Skeletal muscle satellite cell (primary cell): ENCODE measurements around the gene DISC1.
"Not testable (repeated sequence)": the region's sequence is repeated elsewhere in the genome, so short reads cannot be mapped to it uniquely, and the experiment has no call there.

Experiments used
- H3K27me3 ChIP-seq: 2 replicates; pipeline ENCODE4 v1.7.0; 2013; ENCODE audit warnings: low read length; ENCODE audit not compliant: control insufficient read depth, insufficient read depth
- H3K36me3 ChIP-seq: 2 replicates; pipeline ENCODE4 v1.7.0; 2013; ENCODE audit warnings: mild to moderate bottlenecking, control low read depth, low read length; ENCODE audit not compliant: insufficient read depth
- H3K4me1 ChIP-seq: 2 replicates; pipeline ENCODE4 v1.7.0; 2013; ENCODE audit warnings: low read length; ENCODE audit not compliant: control insufficient read depth, insufficient read depth
- H3K4me2 ChIP-seq: 2 replicates; pipeline ENCODE4 v1.7.0; 2013; ENCODE audit warnings: mild to moderate bottlenecking, low read length
- H3K4me3 ChIP-seq: 2 replicates; pipeline ENCODE4 v1.7.0; 2013; ENCODE audit warnings: low read length
- H3K9ac ChIP-seq: 2 replicates; pipeline ENCODE4 v1.7.0; 2013; ENCODE audit warnings: mild to moderate bottlenecking, low read depth, low read length, moderate library complexity
- H3K9me3 ChIP-seq: replicated peaks from 2 replicates; pipeline ENCODE4 v1.7.0; 2013; ENCODE audit warnings: mild to moderate bottlenecking, control low read depth, low read length

The DISC1 gene

DNA sequence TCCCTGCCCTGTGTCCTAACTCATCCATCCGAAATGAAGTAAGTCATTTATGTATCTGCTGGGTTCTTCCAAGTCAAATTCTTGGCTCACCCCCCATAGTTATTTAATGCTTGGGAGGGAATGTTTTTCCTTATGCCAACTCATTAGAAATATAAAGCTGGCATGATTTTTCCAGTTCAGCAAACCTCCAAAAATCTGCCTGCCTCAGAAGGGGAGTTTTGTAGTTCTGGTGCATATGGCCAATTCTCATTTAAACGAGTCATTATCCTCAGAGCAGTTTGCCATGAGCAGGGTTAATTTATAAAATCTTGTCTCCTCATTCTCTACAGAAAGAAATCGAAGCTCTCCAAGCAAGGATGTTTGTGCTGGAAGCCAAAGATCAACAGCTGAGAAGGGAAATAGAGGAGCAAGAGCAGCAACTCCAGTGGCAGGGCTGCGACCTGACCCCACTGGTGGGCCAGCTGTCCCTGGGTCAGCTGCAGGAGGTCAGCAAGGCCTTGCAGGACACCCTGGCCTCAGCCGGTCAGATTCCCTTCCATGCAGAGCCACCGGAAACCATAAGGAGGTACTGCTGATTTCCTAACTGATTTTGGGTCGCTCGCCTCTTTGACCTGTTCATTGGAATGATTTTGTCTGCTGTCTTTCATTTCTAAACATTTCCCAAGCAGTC, 144.1 kb downstream of the DISC1 start:
- Histone ChIP-seq H3K4me3 (no peak overlapping the region), H3K36me3 (peaks cover 5% of the 10 kb centered on the region), H3K9me3 (no peaks in the 10 kb centered on the region), H3K9ac (no peak overlapping the region), H3K4me1 (peaks cover under 1% of the 10 kb centered on the region), H3K27me3 (no peaks in the 10 kb centered on the region), H3K4me2 (no peak overlapping the region)

- H3K36me3 ChIP-seq, result peaks cover 5% of the 10 kb centered on the region
- peaks cover 16% of the 10 kb centered on the region for H3K4me1 ChIP-seq
- H3K9me3 ChIP-seq, result no peaks in the 10 kb centered on the region
- H3K4me2 ChIP-seq, result no peak overlapping the region
- H3K9ac ChIP-seq, result no peak overlapping the region
- no peaks in the 10 kb centered on the region for H3K27me3 ChIP-seq
- no peak overlapping the region for H3K4me3 ChIP-seq
Observed at GRCh38 chr1:231774719-231775335, 148.2 kb downstream of the DISC1 start.

DNA sequence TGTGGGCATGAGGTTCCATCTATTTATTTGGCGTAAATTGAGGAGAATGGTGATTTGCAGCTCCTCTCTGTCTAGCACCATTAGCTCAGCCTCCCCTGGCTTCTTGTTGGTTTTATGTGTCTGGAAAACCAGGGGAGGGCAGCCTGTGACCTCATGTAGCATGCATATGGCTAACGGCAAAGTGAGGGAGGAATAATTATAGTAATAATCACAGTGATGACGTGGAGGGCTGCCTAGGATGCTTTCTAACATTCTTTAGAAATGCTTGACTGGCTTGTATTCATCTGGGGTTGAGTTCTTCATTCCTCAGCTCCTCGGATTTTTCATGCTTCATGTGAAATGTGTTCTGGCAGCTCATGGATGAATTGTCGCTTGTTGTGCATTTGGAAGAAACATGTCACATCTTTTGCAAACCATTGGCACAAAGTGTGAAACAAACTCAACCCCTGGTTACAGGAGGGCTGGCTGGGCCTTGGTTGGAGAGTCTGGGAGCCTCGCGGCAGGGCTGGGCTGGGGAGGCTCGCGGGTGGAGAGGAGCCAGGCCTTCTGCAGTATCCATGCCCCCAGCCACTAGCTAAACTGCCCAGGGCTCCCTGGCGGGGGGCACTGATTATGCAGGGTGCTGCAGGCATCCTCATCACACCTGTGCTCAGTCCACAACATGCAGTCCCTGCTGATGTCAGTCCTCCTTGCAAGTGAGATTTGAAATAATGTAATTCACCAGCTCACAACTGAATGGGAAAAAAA, 149.6 kb downstream of the DISC1 start:
- H3K4me2 ChIP-seq, result no peak overlapping the region
- H3K27me3 ChIP-seq, result no peaks in the 10 kb centered on the region
- H3K4me1 ChIP-seq, result peaks cover 16% of the 10 kb centered on the region
- H3K9me3 ChIP-seq, result no peaks in the 10 kb centered on the region
- H3K36me3 ChIP-seq, result peaks cover 5% of the 10 kb centered on the region
- H3K9ac ChIP-seq, result no peak overlapping the region
- H3K4me3 ChIP-seq, result no peak overlapping the region

DNA sequence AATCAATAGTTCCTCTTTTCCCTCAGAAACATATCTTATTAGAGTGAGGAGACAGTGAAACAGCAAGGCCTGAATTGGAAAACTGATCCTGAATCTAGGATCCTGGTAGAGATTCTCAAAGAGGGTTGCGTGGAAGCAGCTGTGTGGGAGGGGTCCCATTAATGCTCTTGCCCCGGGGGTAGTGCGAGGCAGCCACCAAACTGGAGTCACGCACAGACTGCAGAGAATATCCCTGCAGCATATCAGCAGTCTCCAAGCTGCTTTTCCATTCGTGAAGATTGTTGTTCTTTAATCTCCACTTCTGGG, 150.1 kb downstream of the DISC1 start:
- H3K4me1 ChIP-seq, result peaks cover 17% of the 10 kb centered on the region

DNA sequence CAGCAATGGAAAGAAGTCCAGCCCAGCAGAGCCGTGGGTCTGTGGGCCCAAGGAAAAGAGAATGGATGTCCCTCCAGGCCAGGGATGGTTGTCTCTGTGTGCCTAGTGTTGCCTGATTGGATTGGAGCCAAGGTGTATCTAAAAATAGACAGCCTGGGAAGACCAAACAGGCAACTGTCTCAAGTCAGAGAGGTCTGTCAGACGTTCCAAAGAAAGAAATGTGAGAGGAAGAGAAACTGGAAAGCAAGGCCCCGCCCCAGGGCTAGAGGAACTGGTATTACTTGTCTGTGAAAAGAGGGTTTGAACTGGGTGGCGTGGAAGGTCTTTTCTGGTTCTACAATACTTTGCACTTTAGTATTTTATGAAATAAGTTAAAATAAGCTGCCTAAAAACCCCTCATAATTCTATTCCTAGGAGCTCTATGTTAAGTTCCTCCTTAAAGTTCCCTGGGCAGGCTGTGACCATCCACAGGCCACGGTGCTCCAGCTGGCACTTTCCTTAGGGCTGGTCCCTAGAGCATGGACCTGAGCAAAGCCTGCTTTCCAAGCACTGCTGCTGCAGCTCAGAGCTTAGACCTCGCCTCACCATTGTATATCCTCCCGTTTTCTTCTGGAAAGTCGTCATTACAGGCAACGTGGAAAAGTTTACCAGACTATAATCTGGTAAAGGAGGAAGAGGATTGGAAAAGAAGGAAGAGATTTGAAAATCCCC, 151.6 kb downstream of the DISC1 start:
- H3K36me3 ChIP-seq, result peaks cover 5% of the 10 kb centered on the region
- H3K4me3 ChIP-seq, result no peak overlapping the region
- H3K4me2 ChIP-seq, result no peak overlapping the region
- H3K27me3 ChIP-seq, result no peaks in the 10 kb centered on the region
- no peak overlapping the region for H3K9ac ChIP-seq
- H3K4me1 ChIP-seq, result peaks cover 24% of the 10 kb centered on the region
- H3K9me3 ChIP-seq, result no peaks in the 10 kb centered on the region

More for the DNA sequence above, 150.1 kb downstream of the DISC1 start:
- no peaks in the 10 kb centered on the region for H3K9me3 ChIP-seq
- peaks cover 5% of the 10 kb centered on the region for H3K36me3 ChIP-seq
- no peak overlapping the region for H3K4me3 ChIP-seq
- no peak overlapping the region for H3K4me2 ChIP-seq
- no peak overlapping the region for H3K9ac ChIP-seq
- no peaks in the 10 kb centered on the region for H3K27me3 ChIP-seq

DNA sequence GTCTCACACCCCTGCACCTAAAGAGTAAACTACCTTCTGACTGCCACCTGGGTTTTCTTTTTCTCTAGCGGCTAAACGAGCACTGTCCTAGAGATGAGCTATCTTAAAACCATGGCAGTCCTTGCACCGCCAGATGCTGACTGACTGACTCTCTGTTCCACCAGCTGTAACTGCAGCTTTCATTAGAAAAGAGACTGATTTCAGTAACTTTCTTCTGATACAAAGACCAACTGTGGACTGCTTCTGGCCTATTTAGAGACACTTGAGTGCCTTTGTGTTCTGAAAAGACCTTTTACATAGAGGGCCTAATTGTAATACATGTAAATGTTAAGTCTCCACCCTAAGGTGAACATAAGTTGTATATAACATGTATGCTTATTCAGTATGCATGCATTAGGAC, 152.5 kb downstream of the DISC1 start:
- Histone ChIP-seq H3K9me3 (no peaks in the 10 kb centered on the region), H3K4me3 (no peak overlapping the region), H3K4me2 (no peak overlapping the region), H3K4me1 (peaks cover 24% of the 10 kb centered on the region), H3K36me3 (peaks cover 5% of the 10 kb centered on the region), H3K27me3 (no peaks in the 10 kb centered on the region), H3K9ac (no peak overlapping the region)

- Histone ChIP-seq H3K4me3 (no peak overlapping the region), H3K4me1 (peaks cover 17% of the 10 kb centered on the region), H3K27me3 (no peaks in the 10 kb centered on the region), H3K4me2 (no peak overlapping the region), H3K36me3 (no peaks in the 10 kb centered on the region), H3K9ac (no peak overlapping the region), H3K9me3 (no peaks in the 10 kb centered on the region)
Observed at GRCh38 chr1:231781892-231782291, 155.3 kb downstream of the DISC1 start.

DNA sequence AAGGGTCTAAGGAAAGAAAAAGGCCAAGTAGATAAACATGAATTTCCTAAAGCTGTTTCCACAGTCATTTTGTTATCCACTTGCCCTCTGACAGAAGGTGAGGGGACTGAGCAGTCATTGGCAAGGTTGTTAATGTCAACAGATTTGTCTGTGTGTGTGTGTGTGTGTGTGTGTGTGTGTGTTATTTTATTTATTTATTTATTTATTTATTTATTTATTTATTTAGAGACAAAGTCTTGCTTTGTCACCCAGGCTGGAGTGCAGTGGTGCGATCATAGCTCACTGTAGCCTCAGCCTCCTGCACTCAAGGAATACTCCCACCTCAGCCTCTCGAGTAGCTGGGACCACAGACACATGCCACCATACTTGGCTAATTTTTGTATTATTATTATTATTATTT, 158.5 kb downstream of the DISC1 start:
- peaks cover 11% of the 10 kb centered on the region for H3K4me1 ChIP-seq
- not testable (repeated sequence) for H3K9me3 ChIP-seq, H3K36me3 ChIP-seq

DNA sequence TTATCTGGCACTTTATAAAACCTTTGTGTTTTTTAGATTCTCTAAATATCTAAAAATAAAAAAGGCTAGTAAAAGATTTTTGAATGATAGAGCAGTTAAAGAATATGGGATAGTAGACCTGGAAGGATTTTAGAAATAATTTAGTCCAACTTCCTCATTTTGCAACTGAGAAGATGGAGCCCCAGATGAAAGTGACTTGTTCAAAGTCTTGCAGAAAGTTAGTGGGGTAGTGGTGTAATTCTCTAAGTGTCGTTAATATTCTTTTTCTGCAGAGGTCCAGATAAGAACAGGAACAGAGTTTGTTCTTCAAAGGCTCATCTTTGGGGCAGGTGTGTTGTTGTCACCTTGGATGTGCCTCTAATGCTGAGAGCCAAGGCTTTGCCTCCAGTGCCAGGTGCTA, 159.5 kb downstream of the DISC1 start:
- H3K36me3 ChIP-seq, result no peaks in the 10 kb centered on the region
- no peak overlapping the region for H3K4me2 ChIP-seq
- no peak overlapping the region for H3K9ac ChIP-seq
- no peaks in the 10 kb centered on the region for H3K27me3 ChIP-seq
- H3K9me3 ChIP-seq, result no peaks in the 10 kb centered on the region
- no peak overlapping the region for H3K4me3 ChIP-seq
- peaks cover 11% of the 10 kb centered on the region for H3K4me1 ChIP-seq

More for the DNA sequence above, 158.5 kb downstream of the DISC1 start:
- H3K4me3 ChIP-seq, H3K9ac ChIP-seq, H3K4me2 ChIP-seq, H3K27me3 ChIP-seq: not testable (repeated sequence)

- no peak overlapping the region for H3K4me2 ChIP-seq
- H3K4me3 ChIP-seq, result no peak overlapping the region
- H3K9ac ChIP-seq, result no peak overlapping the region
- peaks cover 11% of the 10 kb centered on the region for H3K4me1 ChIP-seq
- no peaks in the 10 kb centered on the region for H3K27me3 ChIP-seq
- H3K36me3 ChIP-seq, result no peaks in the 10 kb centered on the region
- H3K9me3 ChIP-seq, result no peaks in the 10 kb centered on the region
Observed at GRCh38 chr1:231792634-231793033, 166.0 kb downstream of the DISC1 start.

DNA sequence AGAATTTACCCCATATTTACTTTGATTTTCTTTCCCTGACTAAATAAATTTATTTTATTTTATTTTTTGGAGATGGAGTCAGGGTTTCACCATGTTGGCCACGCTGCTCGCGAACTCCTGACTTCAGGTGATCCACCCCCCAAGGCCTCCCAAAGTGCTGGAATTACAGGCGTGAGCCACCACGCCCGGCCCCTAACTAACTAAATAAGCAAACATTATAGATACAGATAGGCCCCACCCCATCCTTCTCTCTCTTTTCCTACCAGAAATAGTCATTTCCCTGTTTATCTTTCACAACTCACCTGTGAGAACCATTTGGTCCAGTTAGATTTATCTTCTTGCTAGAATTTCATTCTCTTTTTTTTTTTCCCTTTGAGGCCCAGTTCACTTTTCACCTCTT, 167.3 kb downstream of the DISC1 start:
- Histone ChIP-seq H3K9me3 (no peaks in the 10 kb centered on the region), H3K9ac (no peak overlapping the region), H3K4me2 (no peak overlapping the region), H3K27me3 (no peaks in the 10 kb centered on the region), H3K4me1 (peaks cover 11% of the 10 kb centered on the region), H3K36me3 (no peaks in the 10 kb centered on the region), H3K4me3 (no peak overlapping the region)
